T-helper 17 cell (primary cell): ENCODE data around the gene TMEM150B. TPM values are rescaled to one million over a fixed set of nuclear protein-coding genes. Genes with fewer than 3 reads are reported as not detected.

Experiments used
- ATAC-seq: fragments of 150-1000 bp; cut with Tn5 transposase; 2 replicates; pipeline ENCODE4 v1.10.0; 2021; ENCODE audit warnings: mild to moderate bottlenecking, moderate library complexity
- DNase-seq, 3 donors: peaks; one replicate each; pipeline versions ENCODE4 v3.0.0 to v3.0.0-alpha.2; 2020 to 2021
- H3K9me3 ChIP-seq: one replicate; pipeline ENCODE4 v1.7.0; 2013; ENCODE audit warnings: low read length, mild to moderate bottlenecking; ENCODE audit not compliant: control insufficient read depth, poor library complexity, severe bottlenecking
- H3K27ac Mint-ChIP-seq: one replicate; pipeline ENCODE4 v1.8.0; 2022; ENCODE audit warnings: mild to moderate bottlenecking, moderate library complexity, mixed read lengths
- H3K27me3 Mint-ChIP-seq: one replicate; pipeline ENCODE4 v1.8.0; 2022; ENCODE audit warnings: mixed read lengths
- H3K36me3 Mint-ChIP-seq: one replicate; pipeline ENCODE4 v1.8.0; 2022; ENCODE audit warnings: low read depth, mixed read lengths
- H3K4me1 Mint-ChIP-seq: one replicate; pipeline ENCODE4 v1.8.0; 2022; ENCODE audit warnings: mild to moderate bottlenecking, mixed read lengths
- H3K4me3 Mint-ChIP-seq: one replicate; pipeline ENCODE4 v1.8.0; 2022; ENCODE audit warnings: mild to moderate bottlenecking, moderate library complexity, mixed read lengths
- total RNA-seq, 4 donors: library from RNA in 2 of 4; stranded (reverse) in 2 of 4; gene quantifications; one replicate each; pipeline ENCODE4 v1.2.3 and lab custom pipeline; 2022 to 2026

The TMEM150B gene
- total RNA-seq, 2 donors from 2014 or later: 0.75 TPM; not detected in 1

- no peak overlapping the region for H3K4me3 Mint-ChIP-seq
- peaks cover 8% of the 10 kb centered on the region for H3K36me3 Mint-ChIP-seq
- no peak overlapping the region for H3K27ac Mint-ChIP-seq
- ATAC-seq: no peak
- no peak for DNase-seq
- H3K27me3 Mint-ChIP-seq: no peaks in the 10 kb centered on the region
- H3K9me3 ChIP-seq: no peaks in the 10 kb centered on the region
- peaks cover 4% of the 10 kb centered on the region for H3K4me1 Mint-ChIP-seq
These were observed 58.7 kb downstream of the TMEM150B start for GRCh38 chr19:55266404-55266803.

- DNase-seq: no peak
These were observed 59.3 kb downstream of the TMEM150B start for GRCh38 chr19:55265723-55266386.

GRCh38 chr19:55265173-55265572, 60.0 kb downstream of the TMEM150B start:
- no peaks in the 10 kb centered on the region for H3K9me3 ChIP-seq
- Mint-ChIP-seq H3K4me1 (no peaks in the 10 kb centered on the region), H3K36me3 (peaks cover 4% of the 10 kb centered on the region), H3K27ac (no peak overlapping the region), H3K4me3 (no peak overlapping the region), H3K27me3 (no peaks in the 10 kb centered on the region)
- DNase-seq (no peak), ATAC-seq (no peak)

More at GRCh38 chr19:55265723-55266386, 59.3 kb downstream of the TMEM150B start:
- ATAC-seq: no peak
- Mint-ChIP-seq H3K4me1 (peaks cover 3% of the 10 kb centered on the region), H3K27ac (no peak overlapping the region), H3K27me3 (no peaks in the 10 kb centered on the region), H3K36me3 (peaks cover 8% of the 10 kb centered on the region), H3K4me3 (no peak overlapping the region)
- no peaks in the 10 kb centered on the region for H3K9me3 ChIP-seq

GRCh38 chr19:55264531-55264930, 60.6 kb downstream of the TMEM150B start:
- H3K9me3 ChIP-seq: no peaks in the 10 kb centered on the region
- no peak overlapping the region for H3K27ac Mint-ChIP-seq

More at GRCh38 chr19:55264531-55264930, 60.6 kb downstream of the TMEM150B start:
- Mint-ChIP-seq H3K4me3 (no peak overlapping the region), H3K36me3 (peaks cover 4% of the 10 kb centered on the region), H3K4me1 (no peaks in the 10 kb centered on the region), H3K27me3 (no peaks in the 10 kb centered on the region)
- DNase-seq: no peak
- ATAC-seq: no peak

Other genes starting within 250 kb of the TMEM150B start
- 1 to 10 TPM; 1.8 to 3.3 TPM for gene EPS8L1, start 249.5 kb downstream of the TMEM150B start, total RNA-seq
- 100 to 1,000 TPM; 133 to 173 TPM for gene PPP1R12C, start 207.7 kb downstream of the TMEM150B start, total RNA-seq
- under 1 TPM in 1 of 2 donors, not detected in 1; 0.52 TPM for gene TNNT1, start 176.1 kb downstream of the TMEM150B start, total RNA-seq
- gene TNNI3, start 167.6 kb downstream of the TMEM150B start, total RNA-seq: not detected
- gene DNAAF3, start 158.7 kb downstream of the TMEM150B start, total RNA-seq: not detected
- gene SYT5, start 145.1 kb downstream of the TMEM150B start, total RNA-seq: 1 to 10 TPM; 3.8 to 4.3 TPM
- gene PTPRH, start 115.8 kb downstream of the TMEM150B start, total RNA-seq: not detected
- 10 to 100 TPM; 12.4 to 12.8 TPM for gene TMEM86B, start 96.6 kb downstream of the TMEM150B start, total RNA-seq
- 100 to 1,000 TPM; 183 to 186 TPM for gene PPP6R1, start 66.3 kb downstream of the TMEM150B start, total RNA-seq
- 10 to 100 TPM; 19.1 to 23.1 TPM for gene HSPBP1, start 45.2 kb downstream of the TMEM150B start, total RNA-seq
- 1 to 10 TPM; 3.0 to 7.4 TPM for gene BRSK1, start 41.3 kb downstream of the TMEM150B start, total RNA-seq
- 100 to 1,000 TPM in 1 of 2 donors, 10 to 100 TPM in 1; 66.6 to 103 TPM for gene KMT5C, start 14.5 kb upstream of the TMEM150B start, total RNA-seq
- 1 to 10 TPM in 1 of 2 donors, under 1 TPM in 1; 0.62 to 1.4 TPM for gene COX6B2, start 29.4 kb upstream of the TMEM150B start, total RNA-seq
- gene GARIN5B, start 37.9 kb upstream of the TMEM150B start, total RNA-seq: under 1 TPM in 1 of 2 donors, not detected in 1; 0.07 TPM
- under 1 TPM; 0.25 to 0.89 TPM for gene IL11, start 45.1 kb upstream of the TMEM150B start, total RNA-seq
- not detected for gene TMEM190, start 51.5 kb upstream of the TMEM150B start, total RNA-seq
- 10 to 100 TPM; 14.6 to 19.5 TPM for gene TMEM238, start 59.0 kb upstream of the TMEM150B start, total RNA-seq
- 1,000 to 10,000 TPM; 3,164 to 3,616 TPM for gene RPL28, start 60.6 kb upstream of the TMEM150B start, total RNA-seq
- gene UBE2S, start 82.4 kb upstream of the TMEM150B start, total RNA-seq: 10 to 100 TPM; 64.6 to 78.1 TPM
- gene SHISA7, start 118.0 kb upstream of the TMEM150B start, total RNA-seq: not detected
- 1 to 10 TPM; 6.5 to 7.2 TPM for gene ISOC2, start 136.3 kb upstream of the TMEM150B start, total RNA-seq
- gene C19orf85, start 139.4 kb upstream of the TMEM150B start, total RNA-seq: not detected
- gene ZNF628, start 151.3 kb upstream of the TMEM150B start, total RNA-seq: 10 to 100 TPM; 19.4 to 25.5 TPM
- 10 to 100 TPM in 1 of 2 donors, 1 to 10 TPM in 1; 9.1 to 11.9 TPM for gene NAT14, start 159.8 kb upstream of the TMEM150B start, total RNA-seq
- under 1 TPM; 0.08 to 0.47 TPM for gene SSC5D, start 163.1 kb upstream of the TMEM150B start, total RNA-seq
- not detected for gene SBK2, start 211.8 kb upstream of the TMEM150B start, total RNA-seq
- gene SBK3, start 220.2 kb upstream of the TMEM150B start, total RNA-seq: not detected